Endothelial cell of umbilical vein (primary cell): ENCODE data around the gene SMPD1.

ENCODE experiments used
- FOS ChIP-seq: IDR thresholded peaks from 2 replicates; pipeline ENCODE4 v1.6.1; 2011; ENCODE audit warnings: mild to moderate bottlenecking, low read length, moderate library complexity, borderline replicate concordance; ENCODE audit not compliant: insufficient read depth
- MAX ChIP-seq: IDR thresholded peaks from 2 replicates; pipeline ENCODE4 v1.6.1; 2011; ENCODE audit not compliant: insufficient read depth, insufficient read length
- POLR2A ChIP-seq: IDR thresholded peaks from 2 replicates; pipeline ENCODE4 v1.6.1; 2012; ENCODE audit warnings: low read depth, mild to moderate bottlenecking, control low read depth, low read length
- TF ChIP-seq, protein P1 (sequence below), 2 donors: IDR thresholded peaks; 1 replicate in 1 of 2; 2 replicates in 1 of 2; pipeline ENCODE4 v1.5.1; 2011; ENCODE audit warnings: low read length in 2 of 2, mild to moderate bottlenecking in 2 of 2, moderate library complexity in 2 of 2, control low read depth in 1 of 2, inconsistent platforms in 1 of 2, low read depth in 1 of 2; ENCODE audit not compliant: insufficient read depth in 1 of 2; ENCODE audit errors: extremely low read depth in 1 of 2

- TF ChIP-seq POLR2A (no peak), MAX (no peak), FOS (no peak)
- TF ChIP-seq, protein P1, sequence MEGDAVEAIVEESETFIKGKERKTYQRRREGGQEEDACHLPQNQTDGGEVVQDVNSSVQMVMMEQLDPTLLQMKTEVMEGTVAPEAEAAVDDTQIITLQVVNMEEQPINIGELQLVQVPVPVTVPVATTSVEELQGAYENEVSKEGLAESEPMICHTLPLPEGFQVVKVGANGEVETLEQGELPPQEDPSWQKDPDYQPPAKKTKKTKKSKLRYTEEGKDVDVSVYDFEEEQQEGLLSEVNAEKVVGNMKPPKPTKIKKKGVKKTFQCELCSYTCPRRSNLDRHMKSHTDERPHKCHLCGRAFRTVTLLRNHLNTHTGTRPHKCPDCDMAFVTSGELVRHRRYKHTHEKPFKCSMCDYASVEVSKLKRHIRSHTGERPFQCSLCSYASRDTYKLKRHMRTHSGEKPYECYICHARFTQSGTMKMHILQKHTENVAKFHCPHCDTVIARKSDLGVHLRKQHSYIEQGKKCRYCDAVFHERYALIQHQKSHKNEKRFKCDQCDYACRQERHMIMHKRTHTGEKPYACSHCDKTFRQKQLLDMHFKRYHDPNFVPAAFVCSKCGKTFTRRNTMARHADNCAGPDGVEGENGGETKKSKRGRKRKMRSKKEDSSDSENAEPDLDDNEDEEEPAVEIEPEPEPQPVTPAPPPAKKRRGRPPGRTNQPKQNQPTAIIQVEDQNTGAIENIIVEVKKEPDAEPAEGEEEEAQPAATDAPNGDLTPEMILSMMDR (IDR thresholded peaks at IDR 0.05; ENCODE audit: extremely low read depth in 1 of 2, insufficient read depth in 1 of 2, low read depth in 1 of 2, low read length in 2 of 2), result no peak
Measured at GRCh38 chr11:6350486-6350885, 39.8 kb upstream of the SMPD1 start.
